EL (cell line): ENCODE data around the gene KIAA1671.

Experiments
- DNase-seq: peaks from one replicate; pipeline ENCODE4 v3.0.0-alpha.2; 2016

KIAA1671 gene

GRCh38 chr22:24982301-24983056 lies 30.0 kb downstream of the KIAA1671 start:
- DNase-seq, result no peak

- no peak for DNase-seq
Measured at GRCh38 chr22:24983151-24983550, 30.6 kb downstream of the KIAA1671 start.

- DNase-seq, result no peak
Measured at GRCh38 chr22:24984122-24984521, 31.6 kb downstream of the KIAA1671 start.

GRCh38 chr22:24985826-24986214 lies 33.3 kb downstream of the KIAA1671 start:
- DNase-seq, result peak; percentile 12

GRCh38 chr22:24986816-24987215 lies 34.3 kb downstream of the KIAA1671 start:
- DNase-seq, result no peak

- DNase-seq, result no peak
Measured at GRCh38 chr22:24989135-24989534, 36.6 kb downstream of the KIAA1671 start.

GRCh38 chr22:24989541-24989951 lies 37.0 kb downstream of the KIAA1671 start:
- no peak for DNase-seq

GRCh38 chr22:24990344-24990905 lies 37.9 kb downstream of the KIAA1671 start:
- DNase-seq, result no peak

- DNase-seq, result no peak
Measured at GRCh38 chr22:24992946-24993345, 40.4 kb downstream of the KIAA1671 start.

- peak; percentile 25 for DNase-seq
Measured at GRCh38 chr22:24994070-24994763, 41.7 kb downstream of the KIAA1671 start.

GRCh38 chr22:24995649-24996180 lies 43.2 kb downstream of the KIAA1671 start:
- no peak for DNase-seq

- DNase-seq, result peak; percentile 24
Measured at GRCh38 chr22:24996420-24996952, 44.0 kb downstream of the KIAA1671 start.

GRCh38 chr22:24997023-24997422 lies 44.5 kb downstream of the KIAA1671 start:
- no peak for DNase-seq

- DNase-seq, result no peak
Measured at GRCh38 chr22:25000686-25001085, 48.2 kb downstream of the KIAA1671 start.

- no peak for DNase-seq
Measured at GRCh38 chr22:25002241-25002985, 49.9 kb downstream of the KIAA1671 start.

GRCh38 chr22:25006354-25006753 lies 53.8 kb downstream of the KIAA1671 start:
- DNase-seq, result no peak

GRCh38 chr22:25007444-25008106 lies 55.1 kb downstream of the KIAA1671 start:
- DNase-seq, result no peak

- DNase-seq, result no peak
Measured at GRCh38 chr22:25008666-25009065, 56.1 kb downstream of the KIAA1671 start.

- no peak for DNase-seq
Measured at GRCh38 chr22:25012741-25013143, 60.2 kb downstream of the KIAA1671 start.

GRCh38 chr22:25013607-25014006 lies 61.1 kb downstream of the KIAA1671 start:
- DNase-seq, result no peak

GRCh38 chr22:25014896-25015755 lies 62.6 kb downstream of the KIAA1671 start:
- no peak for DNase-seq
